DOHH2 (cell line): ENCODE measurements around the gene GNG14.

Experiments
- H3F3A ChIP-seq: fragments of 200-600 bp; sonication (generic), shearing (Covaris generic); 2 replicates; pipeline ENCODE4 v1.6.0; 2016; ENCODE audit warnings: antibody characterized with exemption, mild to moderate bottlenecking; ENCODE audit not compliant: control insufficient read depth, insufficient read depth
- H3K27ac ChIP-seq: fragments of 200-600 bp; sonication (generic); 2 replicates; pipeline ENCODE4 v1.5.1; 2014; ENCODE audit warnings: low read depth, mild to moderate bottlenecking, low read length, moderate library complexity
- H3K27me3 ChIP-seq: fragments of 200-600 bp; sonication (generic); 2 replicates; pipeline ENCODE4 v1.6.1; 2014; ENCODE audit warnings: mild to moderate bottlenecking, low read length, mixed read lengths; ENCODE audit not compliant: control insufficient read depth
- H3K36me3 ChIP-seq: fragments of 200-600 bp; sonication (generic); 2 replicates; pipeline ENCODE4 v1.6.1; 2014; ENCODE audit warnings: mild to moderate bottlenecking, low read length, moderate library complexity, mixed read lengths; ENCODE audit not compliant: control insufficient read depth
- H3K4me1 ChIP-seq: fragments of 200-600 bp; sonication (generic); 2 replicates; pipeline ENCODE4 v1.6.1; 2014; ENCODE audit warnings: mild to moderate bottlenecking, low read length, mixed read lengths; ENCODE audit not compliant: control insufficient read depth
- H3K4me2 ChIP-seq: fragments of 200-600 bp; sonication (generic); 2 replicates; pipeline ENCODE4 v1.6.0; 2014; ENCODE audit warnings: mild to moderate bottlenecking, low read length, moderate library complexity
- H3K4me3 ChIP-seq: fragments of 200-600 bp; sonication (generic); 2 replicates; pipeline ENCODE4 v1.5.1; 2014; ENCODE audit warnings: mild to moderate bottlenecking, low read length, mixed read lengths
- H3K79me2 ChIP-seq: fragments of 200-600 bp; sonication (generic); 2 replicates; pipeline ENCODE4 v1.6.1; 2014; ENCODE audit warnings: mild to moderate bottlenecking, low read length, mixed read lengths; ENCODE audit not compliant: control insufficient read depth
- H3K9me2 ChIP-seq: fragments of 200-600 bp; sonication (generic); replicated peaks from 2 replicates; pipeline ENCODE4 v1.6.1; 2014; ENCODE audit warnings: mild to moderate bottlenecking, low read length, mixed read lengths; ENCODE audit not compliant: control insufficient read depth
- H3K9me3 ChIP-seq: fragments of 200-600 bp; sonication (generic); 2 replicates; pipeline ENCODE4 v1.6.1; 2014; ENCODE audit warnings: antibody characterized with exemption, low read length, mixed read lengths; ENCODE audit not compliant: control insufficient read depth, insufficient read depth
- H4K20me1 ChIP-seq: fragments of 200-600 bp; sonication (generic); 2 replicates; pipeline ENCODE4 v1.6.0; 2014; ENCODE audit warnings: low read depth, mild to moderate bottlenecking, antibody characterized with exemption, low read length, moderate library complexity; ENCODE audit not compliant: control insufficient read depth, insufficient read depth
- EZH2phosphoT487 ChIP-seq: fragments of 200-600 bp; sonication (generic); IDR thresholded peaks from 2 replicates; pipeline ENCODE4 v1.6.1; 2017; ENCODE audit warnings: borderline replicate concordance, mild to moderate bottlenecking, antibody characterized with exemption, low read length, moderate library complexity, mixed read lengths
- TF ChIP-seq, protein P1 (sequence below): fragments of 200-600 bp; sonication (generic); IDR thresholded peaks from one replicate; pipeline ENCODE4 v1.5.1; 2014; ENCODE audit warnings: antibody characterized with exemption, mild to moderate bottlenecking, low read depth, low read length; ENCODE audit not compliant: poor library complexity, severe bottlenecking

Gene GNG14

GRCh38 chr19:12668932-12669269, 18.9 kb upstream of the GNG14 start:
- TF ChIP-seq, protein P1, sequence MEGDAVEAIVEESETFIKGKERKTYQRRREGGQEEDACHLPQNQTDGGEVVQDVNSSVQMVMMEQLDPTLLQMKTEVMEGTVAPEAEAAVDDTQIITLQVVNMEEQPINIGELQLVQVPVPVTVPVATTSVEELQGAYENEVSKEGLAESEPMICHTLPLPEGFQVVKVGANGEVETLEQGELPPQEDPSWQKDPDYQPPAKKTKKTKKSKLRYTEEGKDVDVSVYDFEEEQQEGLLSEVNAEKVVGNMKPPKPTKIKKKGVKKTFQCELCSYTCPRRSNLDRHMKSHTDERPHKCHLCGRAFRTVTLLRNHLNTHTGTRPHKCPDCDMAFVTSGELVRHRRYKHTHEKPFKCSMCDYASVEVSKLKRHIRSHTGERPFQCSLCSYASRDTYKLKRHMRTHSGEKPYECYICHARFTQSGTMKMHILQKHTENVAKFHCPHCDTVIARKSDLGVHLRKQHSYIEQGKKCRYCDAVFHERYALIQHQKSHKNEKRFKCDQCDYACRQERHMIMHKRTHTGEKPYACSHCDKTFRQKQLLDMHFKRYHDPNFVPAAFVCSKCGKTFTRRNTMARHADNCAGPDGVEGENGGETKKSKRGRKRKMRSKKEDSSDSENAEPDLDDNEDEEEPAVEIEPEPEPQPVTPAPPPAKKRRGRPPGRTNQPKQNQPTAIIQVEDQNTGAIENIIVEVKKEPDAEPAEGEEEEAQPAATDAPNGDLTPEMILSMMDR: no peak
- no peak for TF ChIP-seq EZH2phosphoT487
- Histone ChIP-seq H3F3A (0 out of 2 replicates have a peak, but pooled peaks cover 3% of the 10 kb centered on the region), H3K9me2 (no peaks in the 10 kb centered on the region), H3K27ac (no peak overlapping the region), H3K4me1 (peaks cover 46% of the 10 kb centered on the region), H3K4me3 (peak overlapping the region; percentile 89), H3K79me2 (peaks cover 63% of the 10 kb centered on the region), H3K4me2 (peak overlapping the region; percentile 92), H3K36me3 (peaks cover 34% of the 10 kb centered on the region), H3K27me3 (no peaks in the 10 kb centered on the region), H3K9me3 (no peaks in the 10 kb centered on the region), H4K20me1 (no peaks in the 10 kb centered on the region)

DNA sequence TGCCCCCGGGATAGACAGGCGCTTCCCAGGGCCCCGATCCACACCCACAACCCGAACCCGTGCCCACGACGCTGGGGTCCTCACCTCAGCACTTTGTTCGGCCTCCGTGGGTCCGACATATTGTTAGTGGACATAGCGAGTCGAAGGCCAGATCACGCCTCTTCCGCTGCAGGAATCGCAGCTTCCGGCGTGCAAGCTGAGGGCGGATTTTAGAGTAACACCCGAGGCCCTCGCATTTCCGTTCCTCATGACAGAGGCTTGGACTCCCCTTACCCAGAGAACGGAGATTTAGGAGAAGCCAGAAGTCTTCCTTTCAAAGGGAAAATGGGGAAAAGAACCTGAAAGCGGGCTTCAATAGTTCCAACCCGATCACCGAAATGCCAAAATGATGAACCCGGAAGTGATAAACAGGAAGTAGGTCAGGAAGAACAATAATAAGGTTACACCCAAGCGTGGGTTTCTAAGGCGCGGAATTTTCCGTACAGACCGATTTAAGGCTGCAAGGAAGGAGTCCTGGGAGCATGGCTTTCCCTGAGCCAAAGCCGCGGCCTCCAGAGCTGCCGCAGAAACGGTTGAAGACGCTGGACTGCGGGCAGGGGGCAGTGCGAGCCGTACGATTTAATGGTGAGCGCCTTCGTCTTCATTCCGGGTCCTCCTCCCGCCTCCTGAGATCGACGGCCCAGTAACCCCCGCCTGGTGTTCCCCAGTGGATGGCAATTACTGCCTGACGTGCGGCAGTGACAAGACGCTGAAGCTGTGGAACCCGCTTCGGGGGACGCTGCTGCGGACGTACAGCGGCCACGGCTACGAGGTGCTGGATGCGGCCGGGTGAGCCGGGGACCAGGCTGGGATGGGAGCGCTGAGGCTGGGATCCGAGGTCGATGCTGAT, 18.3 kb upstream of the GNG14 start:
- TF ChIP-seq EZH2phosphoT487: no peak
- TF ChIP-seq, protein P1: peak; percentile 9

GRCh38 chr19:12670159-12670928, 17.5 kb upstream of the GNG14 start:
- Histone ChIP-seq H3K4me1 (peaks cover 34% of the 10 kb centered on the region), H3K27ac (no peak overlapping the region), H3F3A (0 out of 2 replicates have a peak, but pooled peaks cover 3% of the 10 kb centered on the region), H3K9me2 (no peaks in the 10 kb centered on the region), H3K36me3 (peaks cover 33% of the 10 kb centered on the region), H3K27me3 (no peaks in the 10 kb centered on the region), H3K79me2 (peaks cover 53% of the 10 kb centered on the region), H4K20me1 (no peaks in the 10 kb centered on the region), H3K4me3 (peak overlapping the region; percentile 89), H3K4me2 (peak overlapping the region; percentile 92), H3K9me3 (no peaks in the 10 kb centered on the region)
- no peak for TF ChIP-seq EZH2phosphoT487
- TF ChIP-seq, protein P1: no peak

More for the DNA sequence above, 18.3 kb upstream of the GNG14 start:
- H3K9me2 ChIP-seq: no peaks in the 10 kb centered on the region
- peaks cover 43% of the 10 kb centered on the region for H3K4me1 ChIP-seq
- H3K27ac ChIP-seq: peak overlapping the region; percentile 70
- peak overlapping the region; percentile 92 for H3K4me2 ChIP-seq
- H3K79me2 ChIP-seq: peaks cover 59% of the 10 kb centered on the region
- H3F3A ChIP-seq: 0 out of 2 replicates have a peak, but pooled peaks cover 3% of the 10 kb centered on the region
- no peaks in the 10 kb centered on the region for H4K20me1 ChIP-seq
- H3K36me3 ChIP-seq: peaks cover 34% of the 10 kb centered on the region
- H3K4me3 ChIP-seq: peak overlapping the region; percentile 89
- H3K9me3 ChIP-seq: no peaks in the 10 kb centered on the region
- no peaks in the 10 kb centered on the region for H3K27me3 ChIP-seq
